ENCODE results near the gene ZBTB34.

ZBTB34 gene

DNA sequence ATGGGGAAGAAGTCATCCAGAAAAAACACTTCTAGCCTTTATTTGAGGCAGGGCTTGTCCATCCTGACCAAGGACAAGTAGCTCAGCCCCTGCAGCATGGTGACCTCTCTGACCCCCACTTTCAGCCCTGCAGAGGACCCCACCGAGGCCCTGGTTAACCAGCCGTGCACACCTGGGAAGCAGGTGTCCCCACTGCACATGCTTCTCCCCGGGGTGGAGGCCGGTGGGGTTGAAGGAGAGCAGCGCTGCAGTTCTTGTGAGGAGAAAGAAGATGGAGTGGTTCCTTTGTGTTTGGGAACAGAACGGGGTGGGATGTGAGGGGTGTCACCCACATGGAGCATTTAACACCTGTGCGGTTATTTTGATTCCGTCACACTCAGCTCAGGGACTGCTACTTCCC, 21.1 kb upstream of the ZBTB34 start (continued):
- no peak for TF ChIP-seq ZNF664 (tag by site-specific recombination; IDR thresholded peaks at IDR 0.05)
- TF ChIP-seq PRDM6 (tag by site-specific recombination; IDR thresholded peaks at IDR 0.05), result no peak
- no peak for TF ChIP-seq ZNF341 (tag by site-specific recombination; IDR thresholded peaks at IDR 0.05; ENCODE audit: low read depth)

- ChIA-PET POLR2A (interaction anchor here (0.9 kb wide), 1 partner anchor 37 kb away, joined by 3 read pairs; the partner anchor contains the start of gene ZBTB43), CTCF (interaction anchor here (0.5 to 0.7 kb wide), 2 partner anchors 153 to 1571 kb away, joined by 3 to 4 read pairs; no protein-coding TSS in a partner anchor)
- Histone ChIP-seq H3K36me3 (ENCODE audit: control insufficient read depth in 2 of 2, insufficient read depth in 1 of 2, low read length in 2 of 2) (peaks cover 0 to 14% of the 10 kb centered on the region in 2 experiments; a peak in 1 of 3 replicates), H3K4me3 (ENCODE audit: low read depth, low read length) (no peak overlapping the region), H3K27ac (ENCODE audit: extremely low read depth, low read depth, low read length) (no peak overlapping the region), H3K9me3 (ENCODE audit: control insufficient read depth, insufficient read depth, low read depth, low read length) (no peaks in the 10 kb centered on the region), H3K4me1 (ENCODE audit: control insufficient read depth, insufficient read depth, low read length) (no peaks in the 10 kb centered on the region)
- TF ChIP-seq ZSCAN18 (tag by site-specific recombination; IDR thresholded peaks at IDR 0.05), result no peak
- no peak for TF ChIP-seq BCL6B (tag by site-specific recombination; IDR thresholded peaks at IDR 0.05)
- no peak for TF ChIP-seq ZNF639 (tag by site-specific recombination; IDR thresholded peaks at IDR 0.05)
- TF ChIP-seq PRDM2 (tag by site-specific recombination; IDR thresholded peaks at IDR 0.05; ENCODE audit: borderline replicate concordance), result no peak
- TF ChIP-seq, protein P1, sequence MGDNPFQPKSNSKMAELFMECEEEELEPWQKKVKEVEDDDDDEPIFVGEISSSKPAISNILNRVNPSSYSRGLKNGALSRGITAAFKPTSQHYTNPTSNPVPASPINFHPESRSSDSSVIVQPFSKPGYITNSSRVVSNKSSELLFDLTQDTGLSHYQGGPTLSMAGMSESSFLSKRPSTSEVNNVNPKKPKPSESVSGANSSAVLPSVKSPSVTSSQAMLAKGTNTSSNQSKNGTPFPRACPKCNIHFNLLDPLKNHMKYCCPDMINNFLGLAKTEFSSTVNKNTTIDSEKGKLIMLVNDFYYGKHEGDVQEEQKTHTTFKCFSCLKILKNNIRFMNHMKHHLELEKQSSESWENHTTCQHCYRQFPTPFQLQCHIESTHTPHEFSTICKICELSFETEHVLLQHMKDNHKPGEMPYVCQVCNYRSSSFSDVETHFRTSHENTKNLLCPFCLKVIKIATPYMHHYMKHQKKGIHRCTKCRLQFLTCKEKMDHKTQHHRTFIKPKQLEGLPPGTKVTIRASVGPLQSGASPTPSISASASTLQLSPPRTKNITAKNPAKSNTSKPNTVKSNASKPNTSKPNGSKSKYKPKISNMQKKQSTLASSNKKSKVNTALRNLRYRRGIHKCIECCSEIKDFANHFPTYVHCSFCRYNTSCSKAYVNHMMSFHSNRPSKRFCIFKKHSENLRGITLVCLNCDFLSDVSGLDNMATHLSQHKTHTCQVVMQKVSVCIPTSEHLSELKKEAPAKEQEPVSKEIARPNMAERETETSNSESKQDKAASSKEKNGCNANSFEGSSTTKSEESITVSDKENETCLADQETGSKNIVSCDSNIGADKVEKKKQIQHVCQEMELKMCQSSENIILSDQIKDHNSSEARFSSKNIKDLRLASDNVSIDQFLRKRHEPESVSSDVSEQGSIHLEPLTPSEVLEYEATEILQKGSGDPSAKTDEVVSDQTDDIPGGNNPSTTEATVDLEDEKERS (tag by site-specific recombination; IDR thresholded peaks at IDR 0.05), result no peak
- TF ChIP-seq ZNF24 (tag by site-specific recombination; IDR thresholded peaks at IDR 0.05), result no peak
- no peak for TF ChIP-seq KLF8 (tag by site-specific recombination; IDR thresholded peaks at IDR 0.05)
- no peak for TF ChIP-seq HOXC10 (CRISPR knock-in tag; IDR thresholded peaks at IDR 0.05)
- no peak for TF ChIP-seq ZNF202 (tag by site-specific recombination; IDR thresholded peaks at IDR 0.05; ENCODE audit: borderline replicate concordance)
- TF ChIP-seq IKZF3 (tag by site-specific recombination; IDR thresholded peaks at IDR 0.05), result no peak
- no peak for TF ChIP-seq MEIS1 (CRISPR knock-in tag; IDR thresholded peaks at IDR 0.05; ENCODE audit: borderline replicate concordance)
- no peak for TF ChIP-seq ZSCAN16 (tag by site-specific recombination; IDR thresholded peaks at IDR 0.05)
- TF ChIP-seq ZSCAN5A (tag by site-specific recombination; IDR thresholded peaks at IDR 0.05), result no peak
- no peak for TF ChIP-seq SALL2 (tag by site-specific recombination; IDR thresholded peaks at IDR 0.05; ENCODE audit: borderline replicate concordance)
- TF ChIP-seq ZNF670 (tag by site-specific recombination; IDR thresholded peaks at IDR 0.05; ENCODE audit: low read depth), result no peak
- TF ChIP-seq ZNF768 (tag by site-specific recombination; IDR thresholded peaks at IDR 0.05), result no peak
Measured at GRCh38 chr9:126842220-126842842, 18.1 kb upstream of the ZBTB34 start.

Measured in HEK293 (cell line).